ENCODE measurements around the gene LRRC41.
"Not testable (repeated sequence)": the region's sequence is repeated elsewhere in the genome, so short reads cannot be mapped to it uniquely, and the experiment has no call there.

Gene LRRC41

DNA sequence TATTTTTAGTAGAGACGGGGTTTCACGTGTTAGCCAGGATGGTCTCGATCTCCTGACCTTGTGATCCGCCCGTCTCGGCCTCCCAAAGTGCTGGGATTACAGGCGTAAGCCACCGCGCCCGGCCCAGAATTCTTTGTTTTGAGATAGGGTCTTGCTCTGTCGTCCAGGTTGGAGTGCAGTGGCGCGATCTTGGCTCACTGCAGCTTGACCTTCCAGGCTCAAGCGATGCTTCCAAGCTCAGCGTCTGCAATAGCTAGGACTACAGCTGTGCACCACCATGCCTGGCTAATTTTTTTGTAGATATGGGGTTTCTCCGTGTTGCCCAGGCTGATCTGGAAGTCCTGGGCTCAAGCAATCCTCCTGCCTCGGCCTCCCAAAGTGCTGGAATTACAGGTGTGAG lies 57.3 kb downstream of the LRRC41 start:
- not testable (repeated sequence) for DNase-seq (ENCODE audit: low spot score); FAIRE-seq

GRCh38 chr1:46244656-46245371 lies 58.6 kb downstream of the LRRC41 start:
- peak; percentile 52 for DNase-seq (ENCODE audit: low spot score)
- FAIRE-seq = no peak

GRCh38 chr1:46243831-46244230 lies 59.6 kb downstream of the LRRC41 start:
- DNase-seq (ENCODE audit: low spot score); FAIRE-seq: not testable (repeated sequence)

DNA sequence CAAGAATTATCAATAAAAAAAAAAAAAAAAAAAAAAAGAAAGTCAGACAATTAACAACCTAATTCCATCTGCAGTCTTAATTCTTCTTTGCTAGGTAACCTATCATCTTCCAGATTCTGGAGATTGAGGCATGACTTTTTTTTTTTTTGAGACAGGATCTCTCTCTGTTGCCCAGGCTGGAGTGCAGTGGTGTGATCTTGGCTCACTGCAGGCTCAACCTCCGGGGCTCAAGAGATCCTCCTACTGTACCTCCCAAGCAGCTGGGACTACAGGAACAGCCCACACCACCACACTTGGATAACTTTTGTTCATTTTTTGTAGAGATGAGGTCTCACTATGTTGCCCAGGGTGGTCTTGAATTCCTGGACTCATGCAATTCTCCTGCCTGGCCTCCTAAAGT lies 60.5 kb downstream of the LRRC41 start:
- DNase-seq (ENCODE audit: low spot score) (no peak), FAIRE-seq (no peak)

DNA sequence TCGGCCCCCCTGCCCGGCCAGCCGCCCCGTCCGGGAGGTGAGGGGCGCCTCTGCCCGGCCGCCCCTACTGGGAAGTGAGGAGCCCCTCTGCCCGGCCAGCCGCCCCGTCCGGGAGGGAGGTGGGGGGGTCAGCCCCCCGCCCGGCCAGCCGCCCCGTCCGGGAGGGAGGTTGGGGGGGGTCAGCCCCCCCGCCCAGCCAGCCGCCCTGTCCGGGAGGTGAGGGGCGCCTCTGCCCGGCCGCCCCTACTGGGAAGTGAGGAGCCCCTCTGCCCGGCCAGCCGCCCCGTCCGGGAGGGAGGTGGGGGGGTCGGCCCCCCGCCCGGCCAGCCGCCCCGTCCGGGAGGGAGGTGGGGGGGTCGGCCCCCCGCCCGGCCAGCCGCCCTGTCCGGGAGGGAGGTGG lies 61.7 kb downstream of the LRRC41 start:
- DNase-seq (ENCODE audit: low spot score); FAIRE-seq: not testable (repeated sequence)

- not testable (repeated sequence) for FAIRE-seq; DNase-seq (ENCODE audit: low spot score)
Observed at GRCh38 chr1:46238865-46239264, 64.6 kb downstream of the LRRC41 start.

DNA sequence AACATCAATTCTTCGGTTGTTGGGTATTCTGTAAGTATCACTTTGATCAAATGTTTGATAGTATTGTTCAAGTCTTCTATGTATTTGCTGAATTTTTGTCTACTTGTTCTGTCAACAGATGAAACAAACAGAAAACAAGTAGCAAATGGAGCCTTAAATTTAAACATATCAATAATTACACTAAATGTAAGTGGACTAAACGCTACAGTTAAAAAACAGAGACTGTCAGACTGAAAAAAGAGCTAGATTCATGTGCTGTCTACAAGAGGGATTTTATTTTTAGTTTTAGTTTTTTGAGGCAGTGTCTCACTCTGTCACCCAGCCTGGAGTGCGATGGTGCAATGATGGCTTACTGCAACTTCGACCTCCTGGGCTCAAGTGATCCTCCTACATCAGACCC lies 66.5 kb downstream of the LRRC41 start:
- FAIRE-seq (no peak), DNase-seq (ENCODE audit: low spot score) (no peak)

GRCh38 chr1:46231231-46231630 lies 72.2 kb downstream of the LRRC41 start:
- FAIRE-seq; DNase-seq (ENCODE audit: low spot score): not testable (repeated sequence)
